ENCODE results near the gene ACAA1. TPM values are rescaled to one million over a fixed set of nuclear protein-coding genes. Genes with fewer than 3 reads are reported as not detected.

The ACAA1 gene
- total RNA-seq, 1 experiment from 2014 or later, result 49.0 TPM

GRCh38 chr3:38115645-38116427, 21.1 kb downstream of the ACAA1 start:
- no peaks in the 10 kb centered on the region for H3K9me3 ChIP-seq (ENCODE audit: control insufficient read depth in 1 of 2, insufficient read depth in 1 of 2, low read depth in 1 of 2, low read length in 2 of 2)
- RAD21 ChIA-PET (ENCODE audit: low non-redundant PET in 1 of 2, low total read pairs in 2 of 2, uncharacterized antibody in 2 of 2, unreplicated experiment in 2 of 2), result no interaction called here
- H3K27me3 ChIP-seq (ENCODE audit: insufficient read depth, low read length), result no peaks in the 10 kb centered on the region
- DNase-seq (ENCODE audit: low read depth, low spot score) (no peak), ATAC-seq (no peak)
- peaks cover 5 to 11% of the 10 kb centered on the region in 2 experiments; a peak in 3 of 4 replicates for H3K4me1 ChIP-seq (ENCODE audit: control insufficient read depth in 1 of 2, insufficient read depth in 2 of 2, low read length in 2 of 2)
- H3K4me2 ChIP-seq (ENCODE audit: low read length), result no peak overlapping the region
- H3K4me3 ChIP-seq (replicated peaks in 1 of 2; ENCODE audit: low read depth in 1 of 2, low read length in 2 of 2), result no peak overlapping the region
- no peaks in the 10 kb centered on the region for H3K36me3 ChIP-seq (ENCODE audit: control insufficient read depth in 1 of 2, insufficient read depth in 2 of 2, low read length in 2 of 2)
- no peak overlapping the region for H3K27ac ChIP-seq (ENCODE audit: low read depth, low read length)
- no peaks in the 10 kb centered on the region for H4K20me1 ChIP-seq (ENCODE audit: insufficient read depth)
- TF ChIP-seq CEBPB (IDR thresholded peaks at IDR 0.05; ENCODE audit: low read depth) (no peak), ELF1 (IDR thresholded peaks at IDR 0.05; ENCODE audit: borderline replicate concordance, low read depth) (no peak), ZFX (IDR thresholded peaks at IDR 0.05) (no peak), EZH2phosphoT487 (IDR thresholded peaks at IDR 0.05; ENCODE audit: borderline replicate concordance) (no peak)
- CTCF ChIA-PET, result interaction anchor here (1.5 to 1.7 kb wide), 2 partner anchors 7 to 228 kb away, joined by 5 to 6 read pairs; no protein-coding TSS in a partner anchor
- H3K9me2 ChIP-seq (ENCODE audit: insufficient read depth), result no peaks in the 10 kb centered on the region
- intact Hi-C loops (cut with micrococcal nuclease), result loop anchor here (5.0 to 10.0 kb wide), 4 partner anchors 141 to 726 kb away; partner anchors contain the start of gene XYLB
- no peak overlapping the region for H2AFZ ChIP-seq (ENCODE audit: low read depth, low read length, poor library complexity, severe bottlenecking)
- POLR2A ChIA-PET, result no interaction called here
- no TSS peak for BruUV-seq (replicated peaks)
- H3K9ac ChIP-seq (ENCODE audit: low read length), result no peak overlapping the region
- no peaks in the 10 kb centered on the region for H3K79me2 ChIP-seq (ENCODE audit: insufficient read depth, low read length)

DNA sequence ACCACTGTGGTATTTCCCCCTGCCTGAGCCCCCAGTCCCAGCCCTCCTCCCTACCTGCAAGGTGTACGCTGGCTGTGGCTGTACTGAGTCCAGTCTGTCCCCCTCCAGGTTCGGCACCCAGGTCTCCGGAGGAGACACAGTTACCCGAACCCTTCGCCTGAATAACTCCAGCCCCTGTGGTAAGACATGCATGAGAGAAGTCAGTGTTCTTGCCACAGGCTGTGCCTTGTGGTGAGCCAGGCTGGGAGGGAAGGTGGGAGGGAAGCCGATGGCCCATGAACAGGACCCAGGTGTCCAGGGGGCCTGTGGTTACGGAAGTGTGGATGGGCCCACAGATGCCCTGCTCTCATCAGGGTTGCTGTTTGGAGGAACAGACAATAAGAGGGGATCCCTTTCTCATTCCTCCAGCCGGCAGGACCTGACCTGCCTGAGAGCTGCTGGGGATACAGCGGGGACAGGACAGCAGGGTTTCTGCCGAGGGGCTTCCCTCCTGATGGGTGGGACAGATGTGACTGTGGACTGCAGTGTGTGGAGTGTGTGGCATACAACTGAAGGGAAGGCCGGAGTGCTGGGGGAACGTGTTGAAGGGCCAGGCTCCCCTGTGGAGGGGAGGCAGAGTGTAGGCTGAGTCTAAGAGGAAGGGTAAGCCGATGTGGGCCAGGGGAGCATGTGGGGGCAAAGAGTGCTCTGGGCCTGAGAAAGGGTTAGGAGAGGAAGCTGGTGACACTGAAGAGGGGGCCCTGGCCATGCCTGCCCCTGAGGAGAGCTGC, 21.9 kb downstream of the ACAA1 start:
- no peak overlapping the region for H3K4me2 ChIP-seq (ENCODE audit: low read length)
- ChIA-PET POLR2A (no interaction called here), CTCF (no interaction called here), RAD21 (ENCODE audit: low non-redundant PET in 1 of 2, low total read pairs in 2 of 2, uncharacterized antibody in 2 of 2, unreplicated experiment in 2 of 2) (no interaction called here)
- no peaks in the 10 kb centered on the region for H3K79me2 ChIP-seq (ENCODE audit: insufficient read depth, low read length)
- H3K9me3 ChIP-seq (ENCODE audit: control insufficient read depth in 1 of 2, insufficient read depth in 1 of 2, low read depth in 1 of 2, low read length in 2 of 2), result no peaks in the 10 kb centered on the region
- intact Hi-C loops (cut with micrococcal nuclease), result loop anchor here (5.0 to 10.0 kb wide), 4 partner anchors 140 to 727 kb away; partner anchors contain the start of gene XYLB
- H3K27me3 ChIP-seq (ENCODE audit: insufficient read depth, low read length), result no peaks in the 10 kb centered on the region
- DNase-seq (ENCODE audit: low read depth, low spot score) (no peak), ATAC-seq (no peak)
- no peak overlapping the region for H3K9ac ChIP-seq (ENCODE audit: low read length)
- H2AFZ ChIP-seq (ENCODE audit: low read depth, low read length, poor library complexity, severe bottlenecking), result no peak overlapping the region
- H3K27ac ChIP-seq (ENCODE audit: low read depth, low read length), result no peak overlapping the region
- no peaks in the 10 kb centered on the region for H3K36me3 ChIP-seq (ENCODE audit: control insufficient read depth in 1 of 2, insufficient read depth in 2 of 2, low read length in 2 of 2)
- H4K20me1 ChIP-seq (ENCODE audit: insufficient read depth), result no peaks in the 10 kb centered on the region
- no TSS peak for BruUV-seq (replicated peaks)
- no peaks in the 10 kb centered on the region for H3K9me2 ChIP-seq (ENCODE audit: insufficient read depth)
- H3K4me3 ChIP-seq (replicated peaks in 1 of 2; ENCODE audit: low read depth in 1 of 2, low read length in 2 of 2), result no peak overlapping the region
- H3K4me1 ChIP-seq (ENCODE audit: control insufficient read depth in 1 of 2, insufficient read depth in 2 of 2, low read length in 2 of 2), result peaks cover 5 to 11% of the 10 kb centered on the region in 2 experiments; a peak in 3 of 4 replicates
- TF ChIP-seq MAX (IDR thresholded peaks at IDR 0.05) (no peak), TCF7L2 (IDR thresholded peaks at IDR 0.05; ENCODE audit: borderline replicate concordance, extremely low read depth, insufficient read depth, insufficient read length) (no peak), SRF (IDR thresholded peaks at IDR 0.05; ENCODE audit: low read depth) (no peak), CBX3 (IDR thresholded peaks at IDR 0.05; ENCODE audit: low read depth) (no peak), SP1 (IDR thresholded peaks at IDR 0.05; ENCODE audit: low read depth) (no peak), YY1 (IDR thresholded peaks at IDR 0.05; ENCODE audit: extremely low read depth, insufficient replicate concordance, low read depth, low read length) (no peak), POLR2A (IDR thresholded peaks at IDR 0.05; ENCODE audit: borderline replicate concordance, extremely low read depth, insufficient read depth, insufficient read length) (no peak), ZFX (IDR thresholded peaks at IDR 0.05) (no peak), EZH2phosphoT487 (IDR thresholded peaks at IDR 0.05; ENCODE audit: borderline replicate concordance) (no peak), FOSL1 (IDR thresholded peaks at IDR 0.05; ENCODE audit: low read depth) (no peak), RAD21 (IDR thresholded peaks at IDR 0.05; ENCODE audit: low read depth) (no peak)
- TF ChIP-seq, protein P1, sequence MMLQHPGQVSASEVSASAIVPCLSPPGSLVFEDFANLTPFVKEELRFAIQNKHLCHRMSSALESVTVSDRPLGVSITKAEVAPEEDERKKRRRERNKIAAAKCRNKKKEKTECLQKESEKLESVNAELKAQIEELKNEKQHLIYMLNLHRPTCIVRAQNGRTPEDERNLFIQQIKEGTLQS (IDR thresholded peaks at IDR 0.05), result no peak
- TF ChIP-seq, protein P2, sequence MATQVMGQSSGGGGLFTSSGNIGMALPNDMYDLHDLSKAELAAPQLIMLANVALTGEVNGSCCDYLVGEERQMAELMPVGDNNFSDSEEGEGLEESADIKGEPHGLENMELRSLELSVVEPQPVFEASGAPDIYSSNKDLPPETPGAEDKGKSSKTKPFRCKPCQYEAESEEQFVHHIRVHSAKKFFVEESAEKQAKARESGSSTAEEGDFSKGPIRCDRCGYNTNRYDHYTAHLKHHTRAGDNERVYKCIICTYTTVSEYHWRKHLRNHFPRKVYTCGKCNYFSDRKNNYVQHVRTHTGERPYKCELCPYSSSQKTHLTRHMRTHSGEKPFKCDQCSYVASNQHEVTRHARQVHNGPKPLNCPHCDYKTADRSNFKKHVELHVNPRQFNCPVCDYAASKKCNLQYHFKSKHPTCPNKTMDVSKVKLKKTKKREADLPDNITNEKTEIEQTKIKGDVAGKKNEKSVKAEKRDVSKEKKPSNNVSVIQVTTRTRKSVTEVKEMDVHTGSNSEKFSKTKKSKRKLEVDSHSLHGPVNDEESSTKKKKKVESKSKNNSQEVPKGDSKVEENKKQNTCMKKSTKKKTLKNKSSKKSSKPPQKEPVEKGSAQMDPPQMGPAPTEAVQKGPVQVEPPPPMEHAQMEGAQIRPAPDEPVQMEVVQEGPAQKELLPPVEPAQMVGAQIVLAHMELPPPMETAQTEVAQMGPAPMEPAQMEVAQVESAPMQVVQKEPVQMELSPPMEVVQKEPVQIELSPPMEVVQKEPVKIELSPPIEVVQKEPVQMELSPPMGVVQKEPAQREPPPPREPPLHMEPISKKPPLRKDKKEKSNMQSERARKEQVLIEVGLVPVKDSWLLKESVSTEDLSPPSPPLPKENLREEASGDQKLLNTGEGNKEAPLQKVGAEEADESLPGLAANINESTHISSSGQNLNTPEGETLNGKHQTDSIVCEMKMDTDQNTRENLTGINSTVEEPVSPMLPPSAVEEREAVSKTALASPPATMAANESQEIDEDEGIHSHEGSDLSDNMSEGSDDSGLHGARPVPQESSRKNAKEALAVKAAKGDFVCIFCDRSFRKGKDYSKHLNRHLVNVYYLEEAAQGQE (IDR thresholded peaks at IDR 0.05; ENCODE audit: low read depth), result no peak
